Measurements from ENCODE around the gene SURF4.

- TF ChIP-seq CTCF (IDR thresholded peaks at IDR 0.05; ENCODE audit: insufficient read depth, low read length) (no peak), REST (IDR thresholded peaks at IDR 0.05; ENCODE audit: insufficient replicate concordance, low read depth) (no peak), SPI1 (IDR thresholded peaks at IDR 0.05; ENCODE audit: borderline replicate concordance, low read depth) (no peak), GABPA (IDR thresholded peaks at IDR 0.05; ENCODE audit: low read depth) (no peak), POLR2AphosphoS5 (IDR thresholded peaks at IDR 0.05; ENCODE audit: low read depth) (peak; percentile 28; the same call in 1 of the 2 replicates)
Observed at GRCh38 chr9:133349965-133350616, 25.8 kb downstream of the SURF4 start.

Data from HL-60 (cell line).